CD4-positive, alpha-beta T cell treated with Interferon gamma for 1 hour (primary cell): ENCODE measurements around the gene MAGI2.

Source experiments
- DNase-seq: peaks from one replicate; pipeline ENCODE4 v3.0.0-alpha.2; 2020

MAGI2 gene

GRCh38 chr7:79361214-79361613 is 92.3 kb downstream of the MAGI2 start:
- DNase-seq, result no peak

GRCh38 chr7:79359827-79360226 is 93.6 kb downstream of the MAGI2 start:
- no peak for DNase-seq

- DNase-seq, result no peak
Observed at GRCh38 chr7:79357101-79357500, 96.4 kb downstream of the MAGI2 start.

DNA sequence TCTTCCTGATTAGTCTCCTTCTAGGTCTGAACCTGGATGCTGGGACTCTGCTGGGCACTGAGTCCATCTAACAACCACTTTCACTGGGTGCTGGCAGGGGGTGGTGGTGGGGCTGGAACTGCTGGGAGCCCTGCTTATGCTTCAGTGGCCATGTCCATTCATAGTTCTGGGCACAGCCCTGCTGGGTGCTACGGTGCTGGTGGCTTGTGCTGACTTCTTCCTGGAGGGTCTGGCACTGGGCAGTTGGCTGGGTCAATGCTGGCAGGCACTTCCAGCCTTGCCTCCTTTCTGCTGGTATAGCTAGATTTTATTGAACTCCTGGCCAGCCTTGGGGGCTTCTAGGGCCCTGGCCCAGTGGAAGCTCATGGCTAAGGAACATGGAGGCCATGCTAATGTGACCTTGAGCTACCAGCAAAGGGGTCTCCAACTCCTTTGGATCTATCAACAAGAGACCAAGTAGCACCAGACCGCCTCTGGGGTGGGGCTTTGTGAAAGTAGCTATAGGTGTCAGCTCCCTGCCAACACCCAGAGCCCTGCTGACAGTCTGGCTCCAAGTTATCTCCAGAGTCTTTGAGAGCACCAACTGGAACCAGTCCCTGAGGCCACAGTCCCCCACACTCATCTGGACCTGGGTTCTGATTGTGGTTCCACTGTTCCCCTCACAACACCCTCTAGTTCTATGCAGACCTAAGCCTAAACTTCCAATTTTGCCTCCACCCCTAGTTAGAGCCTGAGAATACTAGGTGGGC is 99.6 kb downstream of the MAGI2 start:
- no peak for DNase-seq

DNA sequence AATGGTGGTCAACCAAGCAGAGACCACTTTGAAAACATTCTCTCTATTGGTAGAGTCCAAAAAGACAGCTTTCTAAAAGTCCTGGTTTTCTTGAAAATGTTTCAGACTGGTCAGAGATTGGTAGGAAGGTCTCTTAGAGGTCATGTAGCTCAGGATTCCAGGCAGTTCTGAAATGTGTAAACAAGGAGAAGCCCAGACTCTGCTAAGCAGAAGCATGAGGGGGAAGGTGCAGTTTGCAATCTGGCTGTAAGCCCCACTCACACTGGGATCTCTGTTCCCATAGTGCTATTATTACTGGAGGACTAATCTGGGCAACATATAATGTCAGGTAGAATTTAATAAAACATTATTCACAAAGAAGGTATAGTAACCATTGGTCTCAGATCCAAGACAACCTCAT is 101.1 kb downstream of the MAGI2 start:
- DNase-seq, result no peak

DNA sequence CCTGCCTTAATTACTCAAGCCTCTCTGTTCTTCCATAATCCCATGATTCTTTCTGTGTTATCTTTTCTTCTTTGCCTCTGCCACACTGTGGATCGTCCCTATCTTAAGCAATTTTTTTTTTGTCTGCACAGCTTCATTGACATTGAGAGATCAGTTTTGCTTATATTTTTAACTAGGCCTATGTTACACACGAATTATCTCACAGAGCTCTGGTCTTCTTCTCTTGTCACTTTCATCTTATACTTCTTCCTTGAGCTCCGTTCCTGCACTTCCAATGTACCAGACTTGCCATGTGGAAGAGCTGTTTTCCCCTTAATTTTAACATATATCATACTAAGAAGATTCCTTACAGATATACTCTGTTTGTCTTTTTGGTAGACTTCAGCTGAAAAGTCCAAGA is 106.1 kb downstream of the MAGI2 start:
- no peak for DNase-seq

- no peak for DNase-seq
Observed at GRCh38 chr7:79341902-79342301, 111.6 kb downstream of the MAGI2 start.

DNA sequence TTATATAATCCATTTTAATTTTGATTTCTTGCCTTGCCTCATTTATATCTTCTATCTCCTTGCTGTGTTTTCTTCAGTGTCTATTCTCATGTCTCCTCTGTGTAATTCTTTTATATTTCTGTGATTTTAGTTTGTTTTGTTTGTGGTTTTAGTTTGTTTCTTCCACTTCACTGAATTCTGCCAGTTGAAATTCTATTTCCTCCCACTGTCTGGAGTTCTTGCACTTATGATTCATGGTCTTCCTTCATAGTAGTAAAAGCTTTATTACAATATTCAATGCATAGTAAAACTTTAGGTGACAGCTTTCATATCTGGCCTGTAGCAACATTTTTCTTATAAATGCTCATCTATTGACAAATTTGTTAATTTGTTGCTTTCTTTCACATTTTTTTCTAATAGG is 113.3 kb downstream of the MAGI2 start:
- no peak for DNase-seq

DNA sequence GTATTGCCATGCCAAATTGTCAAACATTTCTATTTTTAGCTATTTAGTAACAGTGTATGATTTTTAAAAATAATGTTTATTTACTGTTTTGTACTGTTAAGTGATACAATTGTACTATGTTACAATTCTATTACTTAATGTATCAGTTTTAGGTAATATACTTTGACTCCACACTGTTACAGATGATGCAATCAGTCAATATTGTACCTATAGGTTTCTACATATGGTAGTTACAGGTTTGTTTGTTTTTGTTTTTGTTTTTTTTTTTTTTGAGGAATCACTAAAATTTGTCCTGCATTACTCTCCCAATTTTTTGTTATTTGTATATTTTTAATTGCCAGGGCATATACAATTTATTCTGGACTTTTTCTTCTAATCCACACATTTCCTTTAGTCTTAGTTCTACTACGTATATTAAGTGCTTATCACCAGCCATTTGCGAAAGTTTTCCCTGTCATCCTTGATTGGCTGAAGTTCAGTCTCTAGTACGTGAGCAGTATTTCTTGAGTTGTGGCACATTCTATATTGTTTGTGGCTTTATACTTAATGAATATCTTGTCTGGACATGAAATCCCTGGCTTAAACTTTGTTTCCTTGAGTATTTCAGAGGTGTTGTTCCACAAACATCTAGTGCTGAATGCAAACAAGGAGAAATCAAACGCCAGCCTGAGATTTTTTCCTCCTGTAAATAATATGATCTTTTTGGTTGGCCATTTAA is 114.1 kb downstream of the MAGI2 start:
- no peak for DNase-seq

DNA sequence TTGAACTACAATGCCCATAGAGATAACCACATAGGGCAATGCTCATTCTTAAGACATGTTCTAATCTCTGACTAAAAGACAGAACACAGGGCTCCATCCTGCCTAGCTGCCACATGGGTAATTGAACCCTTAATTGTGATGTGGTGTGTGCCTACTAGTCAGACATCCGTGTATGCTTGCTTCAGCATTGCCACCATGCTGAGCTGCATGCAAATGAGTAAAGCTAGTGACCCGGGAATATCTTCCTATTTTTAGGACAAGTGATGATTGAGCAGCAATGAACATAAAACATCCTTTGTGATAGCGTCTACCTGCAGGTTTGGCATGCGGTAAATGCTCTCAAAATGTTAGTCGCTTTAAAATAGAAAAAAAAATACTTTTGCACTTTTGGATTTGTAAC is 115.8 kb downstream of the MAGI2 start:
- no peak for DNase-seq

DNA sequence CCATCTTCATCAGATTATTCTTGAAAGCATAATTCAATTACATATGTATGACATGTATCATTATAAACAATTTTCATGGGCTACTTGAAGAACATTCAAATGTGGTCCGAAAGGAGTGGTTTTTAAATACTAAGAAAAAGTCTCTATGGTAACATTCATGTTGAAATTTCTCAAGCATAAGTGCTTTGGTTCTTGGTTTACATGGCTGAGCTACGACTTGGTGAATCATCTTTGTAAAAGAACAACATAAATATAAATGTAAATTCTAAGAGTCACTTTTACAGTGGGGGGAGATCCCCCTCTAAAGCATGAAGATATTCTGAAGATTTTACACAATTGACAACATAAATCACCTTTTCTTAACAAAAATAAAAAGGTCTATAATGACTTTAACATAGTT is 118.6 kb downstream of the MAGI2 start:
- no peak for DNase-seq

DNA sequence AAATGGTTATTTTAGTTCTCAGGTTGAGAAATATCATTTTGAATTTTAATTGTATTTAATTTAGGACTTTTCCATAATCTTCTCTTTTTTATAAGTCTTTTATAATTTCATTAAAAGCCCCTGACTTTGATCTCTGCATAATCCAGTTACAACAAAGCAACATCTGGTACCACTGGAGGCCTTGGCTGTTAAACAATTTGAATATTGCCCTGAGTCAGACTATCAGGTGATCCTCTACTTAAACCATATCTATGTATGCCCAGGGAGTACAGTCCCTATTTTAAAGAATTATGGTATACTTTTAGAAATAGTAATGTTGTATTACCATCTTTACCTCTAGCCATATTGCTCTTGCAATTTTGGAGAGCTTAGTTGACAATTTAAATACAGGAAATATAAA is 119.1 kb downstream of the MAGI2 start:
- no peak for DNase-seq

GRCh38 chr7:79332091-79332490 is 121.4 kb downstream of the MAGI2 start:
- DNase-seq, result no peak

- DNase-seq, result no peak
Observed at GRCh38 chr7:79329464-79329863, 124.0 kb downstream of the MAGI2 start.

DNA sequence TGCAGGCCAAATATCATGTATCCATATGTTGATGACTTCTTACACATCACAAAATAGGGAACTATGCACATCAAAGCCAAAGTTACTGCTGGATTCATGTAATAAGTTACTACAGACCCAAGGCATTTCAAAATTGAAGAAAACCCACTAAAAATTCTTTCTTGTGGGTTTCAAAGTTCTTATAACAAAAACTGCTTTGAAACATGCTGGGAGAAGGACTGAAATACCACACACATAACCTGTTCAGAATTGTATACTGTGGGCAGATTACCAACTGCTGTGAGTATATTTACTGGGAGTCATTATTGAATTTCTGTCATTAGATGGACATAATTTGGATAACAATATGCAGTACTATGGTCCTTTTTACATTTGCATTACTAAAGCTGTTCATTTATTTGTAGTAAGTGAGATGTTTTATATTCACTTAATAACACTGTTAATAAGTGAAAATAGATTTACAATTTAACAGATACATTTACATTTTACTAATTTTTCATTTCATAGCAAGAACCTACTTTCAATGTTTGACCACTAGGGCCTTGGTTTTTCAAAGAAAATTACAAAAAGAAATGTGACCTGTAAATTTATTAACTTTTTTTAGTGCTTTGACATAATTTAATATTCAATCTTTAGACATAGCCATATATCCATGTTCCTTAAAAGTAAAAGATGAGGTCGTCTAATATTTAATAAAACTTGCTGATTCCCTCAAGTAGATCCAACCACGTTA is 132.6 kb downstream of the MAGI2 start:
- DNase-seq, result no peak

GRCh38 chr7:79319369-79319768 is 134.1 kb downstream of the MAGI2 start:
- DNase-seq, result no peak

GRCh38 chr7:79317728-79318127 is 135.7 kb downstream of the MAGI2 start:
- DNase-seq, result no peak

- DNase-seq, result no peak
Observed at GRCh38 chr7:79312022-79312421, 141.4 kb downstream of the MAGI2 start.

DNA sequence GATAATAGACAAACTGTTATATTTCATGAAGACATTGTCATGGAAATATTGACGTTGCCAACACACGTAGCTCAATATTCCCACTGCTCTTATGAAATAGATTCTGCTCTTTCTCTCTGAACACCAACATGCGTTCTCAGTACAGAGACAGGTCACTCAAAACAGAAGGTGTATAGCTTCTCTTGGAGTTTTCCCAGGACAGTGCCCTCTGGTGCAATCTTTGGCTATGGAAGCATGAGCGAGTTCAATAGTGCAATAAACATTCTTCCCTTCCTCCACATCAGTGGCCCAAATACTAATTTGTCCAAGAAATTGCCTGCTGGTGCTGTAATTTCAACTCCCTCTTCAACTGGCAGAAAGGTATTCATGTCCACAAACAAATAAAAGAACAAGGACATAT is 145.3 kb downstream of the MAGI2 start:
- DNase-seq, result no peak

DNA sequence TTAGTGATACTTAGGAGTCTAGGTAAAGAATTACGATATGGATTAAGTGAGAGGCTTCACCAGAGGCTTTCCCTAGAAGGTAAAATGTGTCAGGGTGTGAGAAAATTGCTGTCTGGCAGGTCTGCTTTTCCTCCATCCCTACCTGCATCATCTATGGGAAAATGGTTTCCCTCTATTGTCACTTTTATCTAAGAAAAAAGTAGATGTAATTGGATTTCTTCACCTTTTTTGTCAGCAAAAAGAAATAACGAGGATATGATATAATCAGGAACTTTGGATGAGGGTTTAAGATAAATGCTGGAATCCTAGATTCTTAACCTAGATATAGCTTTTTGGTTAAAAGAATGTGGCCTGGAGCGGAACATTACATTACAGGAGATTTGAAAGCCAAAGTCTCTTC is 146.1 kb downstream of the MAGI2 start:
- no peak for DNase-seq

DNA sequence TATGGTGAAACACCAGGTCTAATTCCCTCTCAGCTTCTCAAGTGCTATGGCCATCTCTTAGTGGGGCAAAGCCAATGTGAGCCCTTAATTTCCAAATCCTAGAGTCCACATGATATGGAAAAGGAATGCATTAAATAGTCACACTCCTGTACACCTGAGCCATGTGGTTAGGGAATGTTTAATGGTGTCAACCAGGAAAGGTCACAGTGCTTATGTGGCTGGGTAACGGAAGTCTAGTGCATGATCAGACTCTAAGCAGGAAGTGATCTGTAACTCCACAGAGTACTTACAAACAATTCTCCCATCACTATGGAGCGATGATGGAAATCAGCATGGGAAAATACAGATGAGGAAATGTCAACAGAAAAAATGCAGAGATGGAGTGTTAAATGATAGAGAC is 148.8 kb downstream of the MAGI2 start:
- no peak for DNase-seq

DNA sequence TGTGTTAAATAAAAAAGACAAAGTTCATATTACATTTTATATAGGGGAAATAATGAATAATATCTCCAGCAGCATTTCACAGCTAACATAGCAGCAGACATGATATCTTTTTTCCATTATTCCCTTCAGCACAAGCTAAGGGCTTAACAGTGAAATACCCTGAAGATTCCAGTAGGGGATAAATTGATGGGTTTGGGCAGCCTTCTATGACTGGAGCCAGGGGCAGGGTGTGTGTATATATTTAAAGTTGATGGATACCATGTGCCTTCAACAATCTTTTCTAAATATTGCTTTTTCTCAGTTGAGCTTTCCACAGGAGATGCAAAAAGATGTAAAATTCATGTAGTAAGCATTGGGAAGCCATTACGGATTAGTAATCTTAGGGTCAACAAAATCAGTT is 151.2 kb downstream of the MAGI2 start:
- DNase-seq, result no peak

GRCh38 chr7:79301419-79301818 is 152.0 kb downstream of the MAGI2 start:
- DNase-seq, result no peak

DNA sequence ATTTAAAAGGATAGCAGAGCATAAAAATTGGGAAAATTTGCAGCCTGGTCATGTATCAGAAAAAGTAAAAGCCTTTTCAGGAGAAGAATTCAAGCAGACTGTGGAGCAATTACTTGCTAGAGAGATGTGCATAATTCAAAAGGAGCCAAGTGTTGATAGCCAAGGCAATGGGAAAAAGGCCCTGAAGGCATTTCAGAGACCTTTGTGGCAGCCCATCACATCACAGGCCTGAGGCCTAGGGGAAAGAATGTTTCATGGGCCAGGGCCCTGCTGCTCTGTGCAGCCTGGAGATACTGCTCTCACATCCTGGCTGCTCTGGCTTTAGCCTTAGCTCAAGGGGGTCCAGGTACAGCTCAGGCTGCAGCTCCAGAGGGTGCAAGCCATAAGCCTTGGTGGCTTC is 152.9 kb downstream of the MAGI2 start:
- DNase-seq, result no peak
